Stimulated activated CD8-positive, alpha-beta memory T cell treated with anti-CD3 and anti-CD28 coated beads, Interleukin-7, amount 100 ng/mL, for 1 hour (primary cell): ENCODE data around the gene ATP12A.
"Not testable (repeated sequence)": the region's sequence is repeated elsewhere in the genome, so short reads cannot be mapped to it uniquely, and the experiment has no call there.

Experiments used
- DNase-seq, 2 donors: peaks; one replicate each; pipeline ENCODE4 v3.0.0-alpha.2; 2020; ENCODE audit warnings: low read depth in 2 of 2

The ATP12A gene

GRCh38 chr13:24730873-24731567, 50.8 kb downstream of the ATP12A start:
- not testable (repeated sequence) for DNase-seq

GRCh38 chr13:24734950-24735349, 54.7 kb downstream of the ATP12A start:
- no peak for DNase-seq

GRCh38 chr13:24737042-24737441, 56.8 kb downstream of the ATP12A start:
- no peak for DNase-seq

GRCh38 chr13:24738366-24738847, 58.2 kb downstream of the ATP12A start:
- DNase-seq = no peak

GRCh38 chr13:24740014-24740890, 60.0 kb downstream of the ATP12A start:
- no peak for DNase-seq

- no peak for DNase-seq
Measured at GRCh38 chr13:24741016-24741662, 60.9 kb downstream of the ATP12A start.

GRCh38 chr13:24741791-24742190, 61.6 kb downstream of the ATP12A start:
- DNase-seq = no peak

- DNase-seq = no peak
Measured at GRCh38 chr13:24742294-24742693, 62.1 kb downstream of the ATP12A start.

GRCh38 chr13:24742977-24743376, 62.8 kb downstream of the ATP12A start:
- DNase-seq = no peak

- DNase-seq = no peak
Measured at GRCh38 chr13:24744247-24744646, 64.0 kb downstream of the ATP12A start.

- DNase-seq = no peak
Measured at GRCh38 chr13:24745516-24745860, 65.3 kb downstream of the ATP12A start.

- DNase-seq = no peak
Measured at GRCh38 chr13:24745861-24746617, 65.8 kb downstream of the ATP12A start.

GRCh38 chr13:24746618-24747247, 66.5 kb downstream of the ATP12A start:
- DNase-seq = no peak

- no peak for DNase-seq
Measured at GRCh38 chr13:24747248-24748060, 67.2 kb downstream of the ATP12A start.

- no peak for DNase-seq
Measured at GRCh38 chr13:24748061-24748400, 67.8 kb downstream of the ATP12A start.

GRCh38 chr13:24759197-24759596, 79.0 kb downstream of the ATP12A start:
- no peak for DNase-seq
